Astrocyte of the spinal cord (primary cell): ENCODE results near the gene TOMM6.

Experiments used
- DNase-seq: peaks from one replicate; pipeline ENCODE4 v3.0.0; 2011; ENCODE audit warnings: low read depth, low spot score
- H3K4me3 ChIP-seq: 2 replicates; pipeline ENCODE4 v1.5.1; 2011; ENCODE audit warnings: low read depth, mild to moderate bottlenecking, low read length, moderate library complexity
- CTCF ChIP-seq: IDR thresholded peaks from 2 replicates; pipeline ENCODE4 v1.5.1; 2012; ENCODE audit warnings: low read depth, mild to moderate bottlenecking, low read length, inconsistent platforms
- in situ Hi-C: cut with HindIII; loops from 2 replicates; pipeline ENCODE4 v1.10.0; 2017; ENCODE audit warnings: low sequenced_read_pairs

Gene TOMM6

GRCh38 chr6:41779336-41779735 lies 8.2 kb upstream of the TOMM6 start:
- no peak for DNase-seq
- in situ Hi-C loops = no loop called here
- no peak for TF ChIP-seq CTCF
- peak overlapping the region; percentile 65 for H3K4me3 ChIP-seq

- TF ChIP-seq CTCF = peak; percentile 93
- H3K4me3 ChIP-seq = peak within 1 kb of the TSS; percentile 65
- in situ Hi-C loops = no loop called here
- peak; percentile 95 for DNase-seq
Measured at GRCh38 chr6:41779788-41780550, 7.5 kb upstream of the TOMM6 start, which contains the start of gene FRS3. TSS of gene FRS3 (minus strand) at chr6:41779900. CDS start at chr6:41776987, 2,913 bp downstream.

GRCh38 chr6:41780551-41781365 lies 6.7 kb upstream of the TOMM6 start, which contains the start of gene PRICKLE4:
TSS of gene PRICKLE4 (plus strand) at chr6:41780782. CDS start at chr6:41783474, 2,692 bp downstream.
- in situ Hi-C loops = no loop called here
- no peak for TF ChIP-seq CTCF
- peak within 1 kb of the TSS; percentile 65 for H3K4me3 ChIP-seq
- no peak for DNase-seq

- no peak for DNase-seq
- H3K4me3 ChIP-seq = peak overlapping the region; percentile 65
- no peak for TF ChIP-seq CTCF
- in situ Hi-C loops = no loop called here
Measured at GRCh38 chr6:41781366-41781730, 6.1 kb upstream of the TOMM6 start.

GRCh38 chr6:41783106-41783780 lies 4.3 kb upstream of the TOMM6 start:
- no peak overlapping the region for H3K4me3 ChIP-seq
- no peak for TF ChIP-seq CTCF
- no peak for DNase-seq
- in situ Hi-C loops = no loop called here

GRCh38 chr6:41784581-41785171 lies 2.8 kb upstream of the TOMM6 start:
- in situ Hi-C loops = no loop called here
- no peak for DNase-seq
- no peak overlapping the region for H3K4me3 ChIP-seq
- TF ChIP-seq CTCF = no peak
